GM18505 (cell line): ENCODE data around the gene C1QTNF9B.
A peak's percentile ranks its signal among the peaks of the same experiment; 100 is the strongest.

ENCODE experiments used
- ATAC-seq: cut with Tn5 transposase; IDR thresholded peaks from one replicate; pipeline ENCODE4 v1.9.1; 2021; ENCODE audit not compliant: unreplicated experiment
- POLR2A ChIP-seq: IDR thresholded peaks from 4 replicates; pipeline ENCODE4 v1.6.1; 2011; ENCODE audit warnings: borderline replicate concordance; ENCODE audit not compliant: insufficient read depth, insufficient read length; ENCODE audit errors: extremely low read depth

C1QTNF9B gene

GRCh38 chr13:23856008-23856750 lies 41.1 kb downstream of the C1QTNF9B start:
- no peak for ATAC-seq
- no peak for TF ChIP-seq POLR2A

- TF ChIP-seq POLR2A: no peak
- no peak for ATAC-seq
Measured at GRCh38 chr13:23855360-23855759, 41.9 kb downstream of the C1QTNF9B start.

- TF ChIP-seq POLR2A: no peak
- no peak for ATAC-seq
Measured at GRCh38 chr13:23852351-23852750, 45.0 kb downstream of the C1QTNF9B start.

GRCh38 chr13:23851106-23851505 lies 46.2 kb downstream of the C1QTNF9B start:
- ATAC-seq: no peak

GRCh38 chr13:23850134-23850533 lies 47.2 kb downstream of the C1QTNF9B start:
- TF ChIP-seq POLR2A: no peak
- no peak for ATAC-seq

More at GRCh38 chr13:23851106-23851505, 46.2 kb downstream of the C1QTNF9B start:
- TF ChIP-seq POLR2A: no peak

GRCh38 chr13:23849670-23850069 lies 47.6 kb downstream of the C1QTNF9B start:
- ATAC-seq: no peak
- TF ChIP-seq POLR2A: no peak

GRCh38 chr13:23848646-23849141 lies 48.6 kb downstream of the C1QTNF9B start:
- no peak for TF ChIP-seq POLR2A
- ATAC-seq: no peak

GRCh38 chr13:23848019-23848418 lies 49.3 kb downstream of the C1QTNF9B start:
- no peak for TF ChIP-seq POLR2A
- ATAC-seq: no peak

GRCh38 chr13:23847497-23847896 lies 49.8 kb downstream of the C1QTNF9B start:
- TF ChIP-seq POLR2A: no peak
- ATAC-seq: no peak

- ATAC-seq: peak; percentile 32
- no peak for TF ChIP-seq POLR2A
Measured at GRCh38 chr13:23845105-23845725, 52.1 kb downstream of the C1QTNF9B start.

- no peak for TF ChIP-seq POLR2A
- ATAC-seq: no peak
Measured at GRCh38 chr13:23844132-23844531, 53.2 kb downstream of the C1QTNF9B start.

GRCh38 chr13:23843436-23843835 lies 53.9 kb downstream of the C1QTNF9B start:
- ATAC-seq: no peak
- TF ChIP-seq POLR2A: no peak

GRCh38 chr13:23842406-23842805 lies 54.9 kb downstream of the C1QTNF9B start:
- no peak for ATAC-seq
- no peak for TF ChIP-seq POLR2A
